Stimulated activated CD4-positive, alpha-beta T cell treated with anti-CD3 and anti-CD28 coated beads, Interleukin-2, amount 100 ng/mL, for 48 hours (primary cell): ENCODE results near the gene HIVEP3.

Experiments used
- DNase-seq, 2 donors: peaks; one replicate each; pipeline ENCODE4 v3.0.0-alpha.2; 2020

HIVEP3 gene

GRCh38 chr1:41486371-41487125, 432.2 kb downstream of the HIVEP3 start:
- no peak for DNase-seq

GRCh38 chr1:41486053-41486370, 432.7 kb downstream of the HIVEP3 start:
- no peak for DNase-seq

GRCh38 chr1:41485605-41486004, 433.1 kb downstream of the HIVEP3 start:
- DNase-seq: no peak

GRCh38 chr1:41484402-41485241, 434.1 kb downstream of the HIVEP3 start, which contains the start of gene EDN2:
Gene EDN2, minus strand, starts transcription at chr1:41484683. Its CDS starts 82 bp downstream, at chr1:41484601.
- DNase-seq: no peak

- DNase-seq: no peak
Measured at GRCh38 chr1:41483960-41484401, 434.7 kb downstream of the HIVEP3 start.

GRCh38 chr1:41483001-41483850, 435.5 kb downstream of the HIVEP3 start:
- no peak for DNase-seq

- no peak for DNase-seq
Measured at GRCh38 chr1:41482001-41482765, 436.5 kb downstream of the HIVEP3 start.

GRCh38 chr1:41481109-41481775, 437.5 kb downstream of the HIVEP3 start:
- no peak for DNase-seq

- DNase-seq: no peak
Measured at GRCh38 chr1:41480204-41481108, 438.3 kb downstream of the HIVEP3 start.

GRCh38 chr1:41479808-41480160, 438.9 kb downstream of the HIVEP3 start:
- no peak for DNase-seq

GRCh38 chr1:41479000-41479807, 439.5 kb downstream of the HIVEP3 start:
- DNase-seq: no peak

- DNase-seq: no peak
Measured at GRCh38 chr1:41478118-41478748, 440.5 kb downstream of the HIVEP3 start.

GRCh38 chr1:41476807-41477361, 441.8 kb downstream of the HIVEP3 start:
- no peak for DNase-seq

- DNase-seq: no peak
Measured at GRCh38 chr1:41475859-41476567, 442.7 kb downstream of the HIVEP3 start.

- no peak for DNase-seq
Measured at GRCh38 chr1:41475346-41475745, 443.4 kb downstream of the HIVEP3 start.

- DNase-seq: no peak
Measured at GRCh38 chr1:41474490-41475271, 444.0 kb downstream of the HIVEP3 start.

- no peak for DNase-seq
Measured at GRCh38 chr1:41473738-41474362, 444.9 kb downstream of the HIVEP3 start.
